Gastrocnemius medialis (tissue), 4 donors: Measurements from ENCODE around the gene RABGEF1.
"Not testable (repeated sequence)": the region's sequence is repeated elsewhere in the genome, so short reads cannot be mapped to it uniquely, and the experiment has no call there.

ENCODE experiments used
- CTCF ChIP-seq, 5 experiments: fragments of 450-650 bp in 3 of 5; fragments of 200-600 bp in 2 of 5; sonication (generic) in 2 of 5; IDR thresholded peaks in 4 of 5; conservative IDR thresholded peaks in 1 of 5; 1 replicate in 4 of 5; 2 replicates in 1 of 5; pipeline ENCODE4 v1.5.1; 2016 to 2019; ENCODE audit warnings: antibody characterized with exemption in 5 of 5, mild to moderate bottlenecking in 3 of 5, moderate library complexity in 3 of 5
- POLR2A ChIP-seq, 2 donors: fragments of 450-650 bp; IDR thresholded peaks; one replicate each; pipeline ENCODE4 v1.6.1; 2017; ENCODE audit warnings: antibody characterized with exemption in 2 of 2, mild to moderate bottlenecking in 2 of 2, moderate library complexity in 2 of 2

- TF ChIP-seq CTCF (IDR thresholded peaks at IDR 0.05 in 4 of 5, conservative IDR thresholded peaks at IDR 0.05 in 1 of 5); POLR2A (IDR thresholded peaks at IDR 0.05): not testable (repeated sequence)
Measured at GRCh38 chr7:66765322-66766025, 24.9 kb downstream of the RABGEF1 start.
